WTC11 (cell line): ENCODE results near the gene NTN4. TPM values are rescaled to one million over a fixed set of nuclear protein-coding genes. Genes with fewer than 3 reads are reported as not detected.
A peak's percentile ranks its signal among the peaks of the same experiment; 100 is the strongest.

Experiments used
- ATAC-seq: fragments of 200-7000 bp; cut with Tn5 transposase; 2 replicates; pipeline ENCODE4 v1.10.0; 2021; ENCODE audit warnings: mild to moderate bottlenecking, moderate library complexity
- CTCF ChIA-PET: fragments of 300-600 bp; sonication (Branson Sonifier 250); formaldehyde crosslinking; loops from one replicate; lab custom pipeline; 2021; ENCODE audit warnings: antibody characterized with exemption; lab: Charles Lee
- POLR2A ChIA-PET: fragments of 350-600 bp; sonication (Branson Sonifier 250); formaldehyde crosslinking; loops from one replicate; lab custom pipeline; 2021; ENCODE audit warnings: antibody characterized with exemption; lab: Charles Lee
- DNase-seq: peaks from one replicate; pipeline ENCODE4 v3.0.0; 2021; ENCODE audit warnings: low spot score
- H3K27ac Mint-ChIP-seq: 2 replicates; pipeline ENCODE4 v1.8.0; 2021; ENCODE audit warnings: mixed read lengths
- H3K27me3 Mint-ChIP-seq: 2 replicates; pipeline ENCODE4 v1.8.0; 2021; ENCODE audit warnings: low read depth, mild to moderate bottlenecking, moderate library complexity, mixed read lengths
- H3K36me3 Mint-ChIP-seq: 2 replicates; pipeline ENCODE4 v1.8.0; 2021; ENCODE audit warnings: mixed read lengths
- H3K4me1 Mint-ChIP-seq: 2 replicates; pipeline ENCODE4 v1.8.0; 2022; ENCODE audit warnings: mixed read lengths
- H3K4me3 Mint-ChIP-seq: 2 replicates; pipeline ENCODE4 v1.8.0; 2021; ENCODE audit warnings: mild to moderate bottlenecking, moderate library complexity, mixed read lengths
- H3K9me3 Mint-ChIP-seq: 2 replicates; pipeline ENCODE4 v1.8.0; 2021; ENCODE audit warnings: mixed read lengths
- ATF1 ChIP-seq: sonication (generic); formaldehyde crosslinking; IDR thresholded peaks from 2 replicates; pipeline ENCODE4 v1.8.1; 2023; ENCODE audit warnings: mild to moderate bottlenecking, moderate library complexity, missing genetic modification reagents
- FOXJ3 ChIP-seq: sonication (generic); formaldehyde crosslinking; IDR thresholded peaks from 2 replicates; pipeline ENCODE4 v1.9.0; 2021; ENCODE audit warnings: missing genetic modification reagents, mild to moderate bottlenecking, borderline replicate concordance
- GRHL2 ChIP-seq: fragments of 250-450 bp; sonication (Bioruptor Pico); IDR thresholded peaks from 2 replicates; pipeline ENCODE4 v1.8.0; 2022; ENCODE audit warnings: mild to moderate bottlenecking, moderate library complexity; ENCODE audit not compliant: insufficient replicate concordance, severe bottlenecking
- IRF2 ChIP-seq: sonication (generic); formaldehyde crosslinking; IDR thresholded peaks from 2 replicates; pipeline ENCODE4 v1.8.0; 2022; ENCODE audit warnings: low read depth, missing genetic modification reagents, borderline replicate concordance
- KAT7 ChIP-seq: sonication (generic); formaldehyde crosslinking; IDR thresholded peaks from 2 replicates; pipeline ENCODE4 v1.8.1; 2023; ENCODE audit warnings: missing genetic modification reagents, mild to moderate bottlenecking, borderline replicate concordance
- MXD4 ChIP-seq: fragments of 250-450 bp; sonication (Bioruptor Pico); IDR thresholded peaks from 2 replicates; pipeline ENCODE4 v1.8.0; 2021; ENCODE audit warnings: mild to moderate bottlenecking, moderate library complexity, borderline replicate concordance
- NFE2L1 ChIP-seq: sonication (generic); formaldehyde crosslinking; IDR thresholded peaks from 2 replicates; pipeline ENCODE4 v1.8.1; 2023; ENCODE audit warnings: missing genetic modification reagents
- OVOL2 ChIP-seq: fragments of 250-450 bp; sonication (Bioruptor Pico); IDR thresholded peaks from 2 replicates; pipeline ENCODE4 v1.9.0; 2021; ENCODE audit warnings: mild to moderate bottlenecking, borderline replicate concordance
- PRRX2 ChIP-seq: fragments of 250-450 bp; sonication (Bioruptor Pico); IDR thresholded peaks from 2 replicates; pipeline ENCODE4 v1.8.0; 2021; ENCODE audit warnings: mild to moderate bottlenecking
- SMAD3 ChIP-seq: sonication (generic); formaldehyde crosslinking; IDR thresholded peaks from 2 replicates; pipeline ENCODE4 v1.8.0; 2022; ENCODE audit warnings: missing genetic modification reagents, mild to moderate bottlenecking, borderline replicate concordance
- TEAD4 ChIP-seq: sonication (generic); formaldehyde crosslinking; IDR thresholded peaks from 2 replicates; pipeline ENCODE4 v1.8.0; 2022; ENCODE audit warnings: mild to moderate bottlenecking, missing genetic modification reagents
- ZNF263 ChIP-seq: sonication (generic); formaldehyde crosslinking; IDR thresholded peaks from 2 replicates; pipeline ENCODE4 v1.8.1; 2022; ENCODE audit warnings: low read depth, mild to moderate bottlenecking, moderate library complexity, missing genetic modification reagents
- ZNF317 ChIP-seq: sonication (generic); formaldehyde crosslinking; IDR thresholded peaks from 2 replicates; pipeline ENCODE4 v1.8.1; 2023; ENCODE audit warnings: low read depth, mild to moderate bottlenecking, moderate library complexity, missing genetic modification reagents, borderline replicate concordance
- total RNA-seq: library from RNA; stranded (reverse); gene quantifications from 3 replicates; pipeline ENCODE4 v1.2.3, GENCODE V29; 2021
- TF ChIP-seq, protein P1 (sequence below): fragments of 250-450 bp; sonication (Bioruptor Pico); IDR thresholded peaks from 2 replicates; pipeline ENCODE4 v1.8.0; 2021; ENCODE audit warnings: mild to moderate bottlenecking
- TF ChIP-seq, protein P2 (sequence below): sonication (generic); formaldehyde crosslinking; conservative IDR thresholded peaks from 2 replicates; pipeline ENCODE4 v1.8.1; 2023; ENCODE audit warnings: mild to moderate bottlenecking, low read depth, missing genetic modification reagents, moderate library complexity
- TF ChIP-seq, protein P3 (sequence below): sonication (generic); formaldehyde crosslinking; IDR thresholded peaks from 2 replicates; pipeline ENCODE4 v1.8.1; 2023; ENCODE audit warnings: mild to moderate bottlenecking, moderate library complexity, missing genetic modification reagents
- TF ChIP-seq, protein P4 (sequence below): sonication (generic); formaldehyde crosslinking; conservative IDR thresholded peaks from 2 replicates; pipeline ENCODE4 v1.8.1; 2022; ENCODE audit warnings: mild to moderate bottlenecking, missing genetic modification reagents

Gene NTN4
- total RNA-seq, 1 experiment from 2014 or later: 2.7 TPM

DNA sequence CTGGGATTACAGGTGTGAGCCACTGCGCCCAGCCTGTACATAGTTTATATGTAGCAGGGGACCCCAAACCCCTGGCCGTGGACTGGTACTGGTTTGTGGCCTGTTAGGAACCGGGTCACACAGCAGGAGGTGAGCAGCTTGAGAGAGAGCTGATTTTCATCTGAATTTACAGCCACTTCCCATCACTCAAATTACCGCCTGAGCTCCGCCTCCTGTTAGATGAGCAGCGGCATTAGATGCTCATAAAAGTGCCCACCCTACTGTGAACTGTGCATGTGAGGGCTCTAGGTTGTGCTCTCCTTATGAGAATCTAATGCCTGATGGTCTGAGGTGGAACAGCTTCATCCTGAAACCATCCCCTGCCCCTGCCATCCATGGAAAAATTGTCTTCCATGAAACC, 119.3 kb downstream of the NTN4 start:
- no peak for TF ChIP-seq KAT7 (CRISPR knock-in tag)
- TF ChIP-seq ATF1 (CRISPR knock-in tag): no peak
- TF ChIP-seq, protein P1, sequence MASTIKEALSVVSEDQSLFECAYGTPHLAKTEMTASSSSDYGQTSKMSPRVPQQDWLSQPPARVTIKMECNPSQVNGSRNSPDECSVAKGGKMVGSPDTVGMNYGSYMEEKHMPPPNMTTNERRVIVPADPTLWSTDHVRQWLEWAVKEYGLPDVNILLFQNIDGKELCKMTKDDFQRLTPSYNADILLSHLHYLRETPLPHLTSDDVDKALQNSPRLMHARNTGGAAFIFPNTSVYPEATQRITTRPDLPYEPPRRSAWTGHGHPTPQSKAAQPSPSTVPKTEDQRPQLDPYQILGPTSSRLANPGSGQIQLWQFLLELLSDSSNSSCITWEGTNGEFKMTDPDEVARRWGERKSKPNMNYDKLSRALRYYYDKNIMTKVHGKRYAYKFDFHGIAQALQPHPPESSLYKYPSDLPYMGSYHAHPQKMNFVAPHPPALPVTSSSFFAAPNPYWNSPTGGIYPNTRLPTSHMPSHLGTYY (CRISPR knock-in tag): no peak
- TF ChIP-seq, protein P2, sequence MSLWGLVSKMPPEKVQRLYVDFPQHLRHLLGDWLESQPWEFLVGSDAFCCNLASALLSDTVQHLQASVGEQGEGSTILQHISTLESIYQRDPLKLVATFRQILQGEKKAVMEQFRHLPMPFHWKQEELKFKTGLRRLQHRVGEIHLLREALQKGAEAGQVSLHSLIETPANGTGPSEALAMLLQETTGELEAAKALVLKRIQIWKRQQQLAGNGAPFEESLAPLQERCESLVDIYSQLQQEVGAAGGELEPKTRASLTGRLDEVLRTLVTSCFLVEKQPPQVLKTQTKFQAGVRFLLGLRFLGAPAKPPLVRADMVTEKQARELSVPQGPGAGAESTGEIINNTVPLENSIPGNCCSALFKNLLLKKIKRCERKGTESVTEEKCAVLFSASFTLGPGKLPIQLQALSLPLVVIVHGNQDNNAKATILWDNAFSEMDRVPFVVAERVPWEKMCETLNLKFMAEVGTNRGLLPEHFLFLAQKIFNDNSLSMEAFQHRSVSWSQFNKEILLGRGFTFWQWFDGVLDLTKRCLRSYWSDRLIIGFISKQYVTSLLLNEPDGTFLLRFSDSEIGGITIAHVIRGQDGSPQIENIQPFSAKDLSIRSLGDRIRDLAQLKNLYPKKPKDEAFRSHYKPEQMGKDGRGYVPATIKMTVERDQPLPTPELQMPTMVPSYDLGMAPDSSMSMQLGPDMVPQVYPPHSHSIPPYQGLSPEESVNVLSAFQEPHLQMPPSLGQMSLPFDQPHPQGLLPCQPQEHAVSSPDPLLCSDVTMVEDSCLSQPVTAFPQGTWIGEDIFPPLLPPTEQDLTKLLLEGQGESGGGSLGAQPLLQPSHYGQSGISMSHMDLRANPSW (CRISPR knock-in tag): no peak
- TF ChIP-seq PRRX2 (CRISPR knock-in tag): no peak
- TF ChIP-seq, protein P3, sequence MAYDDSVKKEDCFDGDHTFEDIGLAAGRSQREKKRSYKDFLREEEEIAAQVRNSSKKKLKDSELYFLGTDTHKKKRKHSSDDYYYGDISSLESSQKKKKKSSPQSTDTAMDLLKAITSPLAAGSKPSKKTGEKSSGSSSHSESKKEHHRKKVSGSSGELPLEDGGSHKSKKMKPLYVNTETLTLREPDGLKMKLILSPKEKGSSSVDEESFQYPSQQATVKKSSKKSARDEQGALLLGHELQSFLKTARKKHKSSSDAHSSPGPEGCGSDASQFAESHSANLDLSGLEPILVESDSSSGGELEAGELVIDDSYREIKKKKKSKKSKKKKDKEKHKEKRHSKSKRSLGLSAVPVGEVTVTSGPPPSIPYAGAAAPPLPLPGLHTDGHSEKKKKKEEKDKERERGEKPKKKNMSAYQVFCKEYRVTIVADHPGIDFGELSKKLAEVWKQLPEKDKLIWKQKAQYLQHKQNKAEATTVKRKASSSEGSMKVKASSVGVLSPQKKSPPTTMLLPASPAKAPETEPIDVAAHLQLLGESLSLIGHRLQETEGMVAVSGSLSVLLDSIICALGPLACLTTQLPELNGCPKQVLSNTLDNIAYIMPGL (CRISPR knock-in tag): no peak
- no peak for TF ChIP-seq GRHL2
- TF ChIP-seq OVOL2 (CRISPR knock-in tag): no peak
- TF ChIP-seq ZNF317 (CRISPR knock-in tag): no peak
- no peak for TF ChIP-seq FOXJ3 (CRISPR knock-in tag)
- TF ChIP-seq TEAD4 (CRISPR knock-in tag): no peak
- no peak for TF ChIP-seq MXD4 (CRISPR knock-in tag)
- DNase-seq (peak; percentile 14), ATAC-seq (no peak)
- H3K27me3 Mint-ChIP-seq: no peaks in the 10 kb centered on the region
- ChIA-PET CTCF (no interaction called here), POLR2A (no interaction called here)
- no peaks in the 10 kb centered on the region for H3K36me3 Mint-ChIP-seq
- H3K9me3 Mint-ChIP-seq: no peaks in the 10 kb centered on the region
- peaks cover 13% of the 10 kb centered on the region for H3K4me1 Mint-ChIP-seq
- H3K27ac Mint-ChIP-seq: no peak overlapping the region
- no peak overlapping the region for H3K4me3 Mint-ChIP-seq

DNA sequence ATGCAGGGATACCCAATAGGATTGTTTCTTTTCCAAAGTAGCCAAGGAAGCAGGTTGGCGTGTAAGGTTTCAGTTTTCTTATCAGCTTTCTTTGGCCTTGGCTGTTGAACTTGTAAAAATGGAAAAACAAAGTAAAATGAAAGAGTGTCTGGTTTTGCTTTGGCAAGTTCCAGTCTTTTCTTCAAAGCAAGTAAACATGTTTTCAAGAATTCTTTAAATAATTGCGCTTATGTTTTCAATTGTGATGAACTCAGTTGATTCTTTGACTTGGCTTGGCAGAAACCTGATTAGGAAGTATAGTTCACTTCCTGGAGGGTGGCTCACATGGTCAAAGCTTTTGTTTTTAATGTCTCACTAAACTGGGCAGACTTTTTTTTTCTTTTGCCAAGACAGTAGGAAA, 127.0 kb downstream of the NTN4 start:
- no peak overlapping the region for H3K4me3 Mint-ChIP-seq
- ChIA-PET POLR2A (no interaction called here), CTCF (no interaction called here)

More for the DNA sequence above, 127.0 kb downstream of the NTN4 start:
- no peak for TF ChIP-seq MXD4 (CRISPR knock-in tag)
- TF ChIP-seq, protein P4, sequence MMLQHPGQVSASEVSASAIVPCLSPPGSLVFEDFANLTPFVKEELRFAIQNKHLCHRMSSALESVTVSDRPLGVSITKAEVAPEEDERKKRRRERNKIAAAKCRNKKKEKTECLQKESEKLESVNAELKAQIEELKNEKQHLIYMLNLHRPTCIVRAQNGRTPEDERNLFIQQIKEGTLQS (CRISPR knock-in tag): no peak
- no peak for TF ChIP-seq NFE2L1 (CRISPR knock-in tag)
- no peak for TF ChIP-seq ZNF263 (CRISPR knock-in tag)
- TF ChIP-seq ATF1 (CRISPR knock-in tag): no peak
- TF ChIP-seq SMAD3 (CRISPR knock-in tag): no peak
- no peak for TF ChIP-seq IRF2
- TF ChIP-seq, protein P1 (CRISPR knock-in tag): no peak
- TF ChIP-seq, all 79 proteins: peak for 0
- Mint-ChIP-seq H3K27me3 (no peaks in the 10 kb centered on the region), H3K36me3 (no peaks in the 10 kb centered on the region), H3K9me3 (no peaks in the 10 kb centered on the region), H3K4me1 (peaks cover 13% of the 10 kb centered on the region), H3K27ac (0 out of 2 replicates have a peak overlapping the region, but pooled peaks have one; percentile 32)
- ATAC-seq: no peak
- DNase-seq: no peak
